ENCODE measurements around the gene CCDC15. TPM values are rescaled to one million over a fixed set of nuclear protein-coding genes. Genes with fewer than 3 reads are reported as not detected.

CCDC15 gene
- total and polyA plus RNA-seq, 2 experiments from 2014 or later, result 2.9 to 3.3 TPM

- TF ChIP-seq ZNF462 (CRISPR knock-in tag; IDR thresholded peaks at IDR 0.05), result no peak
Observed at GRCh38 chr11:124918950-124919349, 35.1 kb upstream of the CCDC15 start, which contains the start of gene HEPN1 (continued).

- Mint-ChIP-seq H3K4me1 (peaks cover 3% of the 10 kb centered on the region; the same call in 1 of the 3 replicates), H3K27me3 (ENCODE audit: insufficient read depth, low read depth, poor library complexity) (peaks cover 52% of the 10 kb centered on the region), H3K4me3 (peak overlapping the region; percentile 25; the same call in 1 of the 3 replicates), H3K27ac (no peak overlapping the region), H3K36me3 (ENCODE audit: low read depth) (no peaks in the 10 kb centered on the region; the same call in 1 of the 3 replicates), H3K9me3 (peaks cover 19% of the 10 kb centered on the region)
- DNase-seq (ENCODE audit: low spot score) (no peak), ATAC-seq (no peak)
- H3K9me2 ChIP-seq (ENCODE audit: insufficient read depth), result peaks cover 12% of the 10 kb centered on the region; the same call in 1 of the 2 replicates
- no peaks in the 10 kb centered on the region for H3K4me1 ChIP-seq (ENCODE audit: insufficient read depth)
- no peaks in the 10 kb centered on the region for H3K36me3 ChIP-seq (ENCODE audit: insufficient read depth)
- H3K27ac ChIP-seq (ENCODE audit: low read depth), result no peak overlapping the region
- H3K27me3 ChIP-seq (ENCODE audit: insufficient read depth), result peaks cover 69% of the 10 kb centered on the region
- no peaks in the 10 kb centered on the region for H3K79me2 ChIP-seq (replicated peaks; ENCODE audit: insufficient read depth)
- H3F3A ChIP-seq (replicated peaks; ENCODE audit: low read depth), result 0 out of 2 replicates have a peak, but pooled peaks cover 3% of the 10 kb centered on the region
- no peak overlapping the region for H2AFZ ChIP-seq
- no peak overlapping the region for H3K4me2 ChIP-seq
- H3K4me3 ChIP-seq, result no peak overlapping the region
- H4K20me1 ChIP-seq (replicated peaks; ENCODE audit: insufficient read depth), result no peaks in the 10 kb centered on the region
- TF ChIP-seq ZNF114 (CRISPR knock-in tag; IDR thresholded peaks at IDR 0.05), result no peak
- TF ChIP-seq REST (IDR thresholded peaks at IDR 0.05; ENCODE audit: unreplicated experiment), result no peak
- no peak for TF ChIP-seq EZH2phosphoT487 (IDR thresholded peaks at IDR 0.05; ENCODE audit: unreplicated experiment)
- TF ChIP-seq ZNF331 (CRISPR knock-in tag; IDR thresholded peaks at IDR 0.05; ENCODE audit: low read depth), result no peak
- no peak for TF ChIP-seq CTCF (conservative IDR thresholded peaks at IDR 0.05; ENCODE audit: low read depth in 2 of 2)
- TF ChIP-seq CREB1 (CRISPR knock-in tag; IDR thresholded peaks at IDR 0.05; ENCODE audit: low read depth), result no peak
- TF ChIP-seq ETS1 (IDR thresholded peaks at IDR 0.05), result no peak
- TF ChIP-seq STAT1 (IDR thresholded peaks at IDR 0.05; ENCODE audit: unreplicated experiment), result no peak
Observed at GRCh38 chr11:124919898-124920297, 34.1 kb upstream of the CCDC15 start.
